Right lobe of liver (tissue), 4 donors: ENCODE data around the gene UPK3BL1.
"Not testable (repeated sequence)": the region's sequence is repeated elsewhere in the genome, so short reads cannot be mapped to it uniquely, and the experiment has no call there.

ENCODE experiments used
- POLR2A ChIP-seq: fragments of 450-650 bp; IDR thresholded peaks from one replicate; pipeline ENCODE4 v1.6.1; 2017; ENCODE audit warnings: antibody characterized with exemption, mild to moderate bottlenecking
- TF ChIP-seq, protein P1 (sequence below), 4 donors: fragments of 200-600 bp in 3 of 4; fragments of 450-650 bp in 1 of 4; IDR thresholded peaks; one replicate each; pipeline versions ENCODE4 v1.5.1 to v1.8.0; 2016 to 2022; ENCODE audit warnings: antibody characterized with exemption in 4 of 4, mild to moderate bottlenecking in 2 of 4
- donor health status: DM: no; HTN: no; CAD: no.
- donor health status: DM: no; HTN: no; CAD: no.
- donor health status: DM: no; HTN: yes; CAD: no.

DNA sequence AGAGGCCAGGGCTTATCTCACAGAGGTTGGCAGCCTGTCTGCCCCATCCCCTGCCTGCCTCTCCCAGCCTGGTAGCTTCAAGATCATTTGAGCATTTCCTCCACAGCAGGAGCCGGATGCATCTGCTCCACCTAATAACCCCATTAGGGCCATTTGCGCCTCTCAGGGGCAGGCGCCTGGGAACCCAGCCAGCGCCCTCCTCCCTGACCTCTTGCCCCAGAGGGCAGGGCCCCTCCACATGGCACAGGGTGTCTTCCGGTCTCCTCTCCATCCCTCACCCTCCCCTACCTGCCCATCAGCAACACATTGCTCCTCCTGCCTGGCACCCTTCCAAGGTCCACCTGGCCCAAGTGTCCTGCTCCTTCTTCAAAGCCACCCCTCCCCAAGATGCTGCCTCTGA, 7.2 kb downstream of the UPK3BL1 start:
- TF ChIP-seq, protein P1, sequence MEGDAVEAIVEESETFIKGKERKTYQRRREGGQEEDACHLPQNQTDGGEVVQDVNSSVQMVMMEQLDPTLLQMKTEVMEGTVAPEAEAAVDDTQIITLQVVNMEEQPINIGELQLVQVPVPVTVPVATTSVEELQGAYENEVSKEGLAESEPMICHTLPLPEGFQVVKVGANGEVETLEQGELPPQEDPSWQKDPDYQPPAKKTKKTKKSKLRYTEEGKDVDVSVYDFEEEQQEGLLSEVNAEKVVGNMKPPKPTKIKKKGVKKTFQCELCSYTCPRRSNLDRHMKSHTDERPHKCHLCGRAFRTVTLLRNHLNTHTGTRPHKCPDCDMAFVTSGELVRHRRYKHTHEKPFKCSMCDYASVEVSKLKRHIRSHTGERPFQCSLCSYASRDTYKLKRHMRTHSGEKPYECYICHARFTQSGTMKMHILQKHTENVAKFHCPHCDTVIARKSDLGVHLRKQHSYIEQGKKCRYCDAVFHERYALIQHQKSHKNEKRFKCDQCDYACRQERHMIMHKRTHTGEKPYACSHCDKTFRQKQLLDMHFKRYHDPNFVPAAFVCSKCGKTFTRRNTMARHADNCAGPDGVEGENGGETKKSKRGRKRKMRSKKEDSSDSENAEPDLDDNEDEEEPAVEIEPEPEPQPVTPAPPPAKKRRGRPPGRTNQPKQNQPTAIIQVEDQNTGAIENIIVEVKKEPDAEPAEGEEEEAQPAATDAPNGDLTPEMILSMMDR (IDR thresholded peaks at IDR 0.05): not testable (repeated sequence)
- not testable (repeated sequence) for TF ChIP-seq POLR2A
